Vagina (tissue), 2 donors: ENCODE measurements around the gene NANOS3. TPM values are rescaled to one million over a fixed set of nuclear protein-coding genes. Genes with fewer than 3 reads are reported as not detected.
A peak's percentile ranks its signal among the peaks of the same experiment; 100 is the strongest.

Experiments used
- DNase-seq, 2 donors: peaks; one replicate each; pipeline ENCODE4 v3.0.0-alpha.2; 2017; ENCODE audit errors: extremely low spot score in 2 of 2
- H3K27ac ChIP-seq: fragments of 200-600 bp; sonication (generic); one replicate; pipeline ENCODE4 v1.5.1; 2019
- H3K27me3 ChIP-seq: fragments of 200-600 bp; sonication (generic); one replicate; pipeline ENCODE4 v1.5.1; 2019
- H3K36me3 ChIP-seq, 2 donors: fragments of 200-600 bp; sonication (generic); one replicate each; pipeline ENCODE4 v1.5.1; 2017 to 2019
- H3K4me1 ChIP-seq: fragments of 200-600 bp; sonication (generic); one replicate; pipeline ENCODE4 v1.5.1; 2019
- H3K4me3 ChIP-seq, 2 donors: fragments of 200-600 bp; sonication (generic); 1 replicate in 1 of 2; 2 replicates in 1 of 2; pipeline ENCODE4 v1.5.1; 2016 to 2019
- H3K9me3 ChIP-seq: fragments of 200-600 bp; sonication (generic); one replicate; pipeline ENCODE4 v1.5.1; 2019
- CTCF ChIP-seq, 3 experiments: fragments of 450-650 bp in 2 of 3; fragments of 200-600 bp in 1 of 3; sonication (generic) in 1 of 3; IDR thresholded peaks; one replicate each; pipeline ENCODE4 v1.5.1; 2017 to 2019; ENCODE audit warnings: antibody characterized with exemption in 3 of 3, mild to moderate bottlenecking in 2 of 3, moderate library complexity in 2 of 3
- POLR2A ChIP-seq, 2 donors: fragments of 450-650 bp; IDR thresholded peaks; one replicate each; pipeline ENCODE4 v1.6.1; 2017; ENCODE audit warnings: antibody characterized with exemption in 2 of 2, mild to moderate bottlenecking in 2 of 2, moderate library complexity in 2 of 2
- POLR2AphosphoS5 ChIP-seq, 2 donors: sonication (generic); formaldehyde crosslinking; IDR thresholded peaks; one replicate each; pipeline ENCODE4 v1.9.0; 2017; ENCODE audit warnings: antibody characterized with exemption in 2 of 2, mild to moderate bottlenecking in 2 of 2, low read depth in 1 of 2; ENCODE audit not compliant: insufficient read depth in 1 of 2
- intact Hi-C: fragments of 100-400 bp; cut with DNase I; formaldehyde crosslinking; loops from one replicate; pipeline ENCODE4 v1.15.1; 2023
- total RNA-seq: library from RNA; depleted of rRNA; stranded (reverse); fragments of >200 nt; gene quantifications from one replicate; pipeline ENCODE4 v1.2.3, GENCODE V29; 2016

The NANOS3 gene
- total RNA-seq, 1 donor from 2014 or later: not detected

GRCh38 chr19:13883516-13884064, 6.7 kb downstream of the NANOS3 start:
- Histone ChIP-seq H3K36me3 (no peaks in the 10 kb centered on the region), H3K27me3 (no peaks in the 10 kb centered on the region), H3K4me3 (no peak overlapping the region), H3K9me3 (no peaks in the 10 kb centered on the region), H3K4me1 (peaks cover 85% of the 10 kb centered on the region), H3K27ac (no peak overlapping the region)
- no peak for DNase-seq
- intact Hi-C loops: no loop called here
- no peak for TF ChIP-seq POLR2A (IDR thresholded peaks at IDR 0.05)
- no peak for TF ChIP-seq POLR2AphosphoS5 (IDR thresholded peaks at IDR 0.05; ENCODE audit: insufficient read depth in 1 of 2, low read depth in 1 of 2)
- no peak for TF ChIP-seq CTCF (IDR thresholded peaks at IDR 0.05)

- no peaks in the 10 kb centered on the region for H3K36me3 ChIP-seq
- H3K9me3 ChIP-seq: no peaks in the 10 kb centered on the region
- TF ChIP-seq POLR2A (IDR thresholded peaks at IDR 0.05): peak in 1 of 2 donors; percentile 26
- no peak for TF ChIP-seq CTCF (IDR thresholded peaks at IDR 0.05)
- TF ChIP-seq POLR2AphosphoS5 (IDR thresholded peaks at IDR 0.05; ENCODE audit: insufficient read depth in 1 of 2, low read depth in 1 of 2): peak in 1 of 2 donors; percentile 67
- intact Hi-C loops: loop anchor here (5.0 kb wide), 1 partner anchor 167 kb away; no protein-coding TSS in a partner anchor
- H3K27ac ChIP-seq: peak overlapping the region; percentile 88
- no peak for DNase-seq
- H3K4me1 ChIP-seq: peaks cover 78% of the 10 kb centered on the region
- no peaks in the 10 kb centered on the region for H3K27me3 ChIP-seq
- peak overlapping the region in 1 of 2 donors; percentile 18 for H3K4me3 ChIP-seq
Observed at GRCh38 chr19:13884726-13885591, 8.0 kb downstream of the NANOS3 start.

GRCh38 chr19:13885826-13886365, 9.0 kb downstream of the NANOS3 start:
- no peak for TF ChIP-seq CTCF (IDR thresholded peaks at IDR 0.05)
- no peak for TF ChIP-seq POLR2AphosphoS5 (IDR thresholded peaks at IDR 0.05; ENCODE audit: insufficient read depth in 1 of 2, low read depth in 1 of 2)
- TF ChIP-seq POLR2A (IDR thresholded peaks at IDR 0.05): no peak
- intact Hi-C loops: loop anchor here (5.0 kb wide), 1 partner anchor 166 kb away; no protein-coding TSS in a partner anchor
- H3K4me1 ChIP-seq: peaks cover 70% of the 10 kb centered on the region
- H3K9me3 ChIP-seq: no peaks in the 10 kb centered on the region
- H3K4me3 ChIP-seq: no peak overlapping the region
- DNase-seq: no peak
- no peaks in the 10 kb centered on the region for H3K27me3 ChIP-seq
- H3K27ac ChIP-seq: peak overlapping the region; percentile 88
- H3K36me3 ChIP-seq: no peaks in the 10 kb centered on the region

- intact Hi-C loops: loop anchor here (5.0 kb wide), 1 partner anchor 165 kb away; no protein-coding TSS in a partner anchor
- no peak for DNase-seq
- H3K9me3 ChIP-seq: no peaks in the 10 kb centered on the region
- TF ChIP-seq POLR2A (IDR thresholded peaks at IDR 0.05) (no peak), POLR2AphosphoS5 (IDR thresholded peaks at IDR 0.05; ENCODE audit: insufficient read depth in 1 of 2, low read depth in 1 of 2) (no peak), CTCF (IDR thresholded peaks at IDR 0.05) (no peak)
- no peak overlapping the region for H3K4me3 ChIP-seq
- no peaks in the 10 kb centered on the region for H3K36me3 ChIP-seq
- peaks cover 59% of the 10 kb centered on the region for H3K4me1 ChIP-seq
- H3K27me3 ChIP-seq: no peaks in the 10 kb centered on the region
- peak overlapping the region; percentile 88 for H3K27ac ChIP-seq
Observed at GRCh38 chr19:13887018-13887436, 10.1 kb downstream of the NANOS3 start.
